Stimulated activated CD8-positive, alpha-beta memory T cell treated with anti-CD3 and anti-CD28 coated beads, Interleukin-12 subunit alpha, Interleukin-12 subunit beta, amount 100 ng/mL, for 4 hours (primary cell): ENCODE measurements around the gene GNB5.
"Not testable (repeated sequence)": the region's sequence is repeated elsewhere in the genome, so short reads cannot be mapped to it uniquely, and the experiment has no call there.

Source experiments
- DNase-seq: peaks from one replicate; pipeline ENCODE4 v3.0.0-alpha.2; 2020; ENCODE audit warnings: low read depth

Gene GNB5

DNA sequence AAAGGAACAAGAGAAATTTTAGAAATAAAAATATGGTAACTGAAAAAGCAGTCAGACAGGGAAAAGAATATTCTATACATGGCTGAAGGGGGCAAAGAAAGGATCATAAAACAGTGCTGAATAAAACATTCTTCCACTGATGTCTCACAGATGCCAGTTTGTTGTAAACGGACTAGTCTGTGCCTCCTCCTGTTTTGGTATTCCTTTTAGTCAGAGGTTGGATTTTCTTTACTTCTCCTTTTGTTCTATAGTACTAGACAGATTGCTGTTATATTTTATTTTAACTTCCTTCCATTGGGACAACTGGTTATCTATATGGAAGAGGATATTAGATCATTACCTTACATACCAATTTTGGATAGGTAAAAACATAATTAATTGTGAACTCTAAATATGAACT lies 16.0 kb upstream of the GNB5 start:
- DNase-seq = no peak

GRCh38 chr15:52206446-52206845 lies 15.3 kb upstream of the GNB5 start:
- DNase-seq = no peak

DNA sequence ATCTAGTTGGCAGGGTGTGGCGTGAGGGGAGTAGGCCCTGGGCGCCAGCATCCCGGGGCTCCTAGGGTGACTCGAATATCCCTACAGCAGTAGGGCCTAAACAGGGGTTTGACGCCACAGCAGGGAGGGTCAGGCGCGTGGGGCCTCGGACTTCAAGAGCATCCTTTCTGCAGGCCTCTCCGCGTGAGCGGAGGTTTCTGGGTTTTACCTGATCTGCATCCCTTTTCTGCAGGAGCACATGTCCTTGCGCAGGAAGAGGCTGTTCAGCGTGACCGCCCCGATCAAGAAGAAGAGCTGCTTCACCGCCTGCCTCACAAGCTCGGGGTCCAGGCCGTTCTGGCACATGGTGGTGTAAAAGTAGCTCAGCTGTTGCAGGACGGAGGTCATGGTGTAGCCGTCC lies 13.5 kb upstream of the GNB5 start:
- no peak for DNase-seq

- DNase-seq = no peak
These were observed 9.7 kb upstream of the GNB5 start for GRCh38 chr15:52200831-52201365.

- no peak for DNase-seq
These were observed 8.1 kb upstream of the GNB5 start for GRCh38 chr15:52199271-52199670.

DNA sequence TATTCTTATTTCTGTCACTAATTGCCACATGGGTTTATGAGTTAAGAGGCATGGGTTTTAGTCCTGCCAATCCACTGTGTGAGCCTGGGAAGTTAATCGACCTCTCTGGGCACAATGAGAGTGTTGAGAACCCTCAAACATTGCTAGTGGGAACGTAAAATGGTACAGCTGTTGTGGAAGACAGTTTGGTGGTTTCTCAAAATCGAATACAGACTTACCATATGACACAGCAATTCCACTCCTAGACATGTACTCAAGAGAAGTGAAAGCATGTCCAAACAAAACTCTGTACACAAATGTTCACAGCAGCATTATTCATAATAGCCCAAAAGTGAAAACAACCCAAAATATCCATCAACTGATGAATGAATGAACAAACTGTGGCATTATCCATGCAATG lies 5.7 kb upstream of the GNB5 start:
- DNase-seq = no peak

DNA sequence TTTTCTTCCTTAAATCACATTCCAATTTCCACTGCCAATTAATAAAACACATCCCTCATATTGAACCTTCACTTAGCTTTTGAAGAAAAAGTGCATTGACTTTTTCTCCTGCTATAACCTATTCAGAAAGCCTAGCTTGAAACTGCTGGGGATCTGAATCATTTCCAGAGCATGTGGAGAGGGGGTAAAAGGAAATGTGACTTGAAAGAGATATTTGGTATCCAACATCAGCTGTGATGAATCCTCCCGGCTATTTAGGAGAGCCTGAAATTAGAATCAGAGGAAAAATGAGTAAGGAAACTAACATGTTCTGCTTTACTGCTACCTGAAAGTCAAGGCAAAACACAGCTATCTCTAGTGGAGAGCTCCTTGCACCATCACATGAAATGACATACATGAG lies 2.6 kb upstream of the GNB5 start:
- DNase-seq = no peak

DNA sequence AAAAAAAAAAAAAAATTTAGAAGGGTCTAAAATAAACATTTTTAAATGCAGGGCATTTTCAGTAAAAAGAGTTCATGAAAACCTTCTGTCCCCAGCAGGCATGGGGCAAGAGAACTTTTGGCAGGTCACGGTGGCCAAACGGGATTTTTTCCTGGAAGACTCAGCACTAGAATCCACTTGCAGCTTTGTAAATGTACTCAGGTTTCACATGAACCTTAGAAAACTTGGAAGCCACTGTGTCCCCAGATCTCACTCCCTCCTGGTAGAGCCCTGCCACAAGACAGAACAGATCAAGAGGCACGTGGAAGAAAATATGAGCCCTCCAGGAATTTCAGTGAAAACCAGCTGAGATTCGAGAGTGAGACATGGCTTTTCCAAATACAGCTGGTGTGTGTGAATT lies 2.1 kb upstream of the GNB5 start:
- DNase-seq = no peak

DNA sequence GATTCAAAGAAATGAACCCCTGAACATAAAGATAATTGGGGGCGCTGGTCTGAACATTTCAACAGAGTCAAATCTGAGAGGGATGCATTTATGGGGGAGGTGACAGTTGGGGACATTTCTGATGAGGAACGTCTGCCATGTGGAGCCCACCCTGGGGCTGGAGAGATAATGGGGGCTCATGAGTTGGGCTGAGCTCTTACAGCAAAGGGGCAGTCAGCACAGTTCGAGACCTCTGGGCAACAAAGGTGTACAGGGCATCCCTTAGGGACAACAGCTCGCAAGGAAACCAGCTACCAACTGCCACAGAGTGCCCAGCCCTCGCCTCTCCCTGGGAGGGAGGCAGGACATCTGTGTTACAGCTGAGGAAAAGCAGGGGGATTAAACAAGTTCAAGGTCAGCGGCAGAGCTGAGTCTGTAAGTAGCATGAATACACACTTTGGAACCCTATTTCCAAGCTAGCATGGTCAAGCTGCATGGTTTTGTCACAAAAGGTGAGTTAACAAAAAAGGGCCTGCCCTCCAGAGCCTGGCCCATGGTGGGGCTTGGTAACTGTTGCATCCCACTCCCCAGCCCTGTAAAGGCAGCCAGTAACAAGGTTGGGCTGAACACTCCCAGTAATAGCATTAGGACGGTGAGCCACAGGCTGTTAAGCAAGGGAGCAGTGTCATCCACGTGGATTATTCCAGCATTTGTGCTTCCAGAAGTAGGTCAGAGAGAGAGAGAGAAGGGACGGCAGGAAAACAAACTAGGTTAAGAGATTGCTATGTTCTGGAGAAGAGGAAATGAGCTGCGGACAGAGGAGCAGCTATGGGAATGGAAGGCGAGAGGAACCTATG lies 4.3 kb downstream of the GNB5 start:
- DNase-seq = no peak

DNA sequence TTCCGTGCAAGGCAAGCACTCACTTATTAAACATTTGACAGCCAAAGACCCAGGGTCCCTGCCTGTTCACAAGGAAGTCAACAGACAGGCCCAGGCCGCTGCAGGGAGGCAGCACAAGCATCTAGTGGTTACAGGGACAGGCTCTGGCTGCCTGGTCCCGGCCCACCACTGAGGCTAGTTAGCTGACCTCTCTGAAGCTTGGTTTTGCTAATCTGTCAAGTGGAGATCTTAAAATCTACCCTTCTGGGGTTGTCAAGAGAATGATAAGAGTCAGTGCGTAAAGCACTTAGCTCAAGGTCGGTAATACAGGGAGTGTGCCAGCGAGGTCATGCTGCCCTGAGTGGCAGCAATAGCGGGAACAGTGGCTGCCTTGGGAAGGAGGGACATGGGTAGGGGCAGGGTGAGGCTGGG lies 6.0 kb downstream of the GNB5 start:
- DNase-seq = no peak

GRCh38 chr15:52184721-52185120 lies 6.5 kb downstream of the GNB5 start:
- DNase-seq = no peak

- no peak for DNase-seq
These were observed 7.5 kb downstream of the GNB5 start for GRCh38 chr15:52183562-52184173.

DNA sequence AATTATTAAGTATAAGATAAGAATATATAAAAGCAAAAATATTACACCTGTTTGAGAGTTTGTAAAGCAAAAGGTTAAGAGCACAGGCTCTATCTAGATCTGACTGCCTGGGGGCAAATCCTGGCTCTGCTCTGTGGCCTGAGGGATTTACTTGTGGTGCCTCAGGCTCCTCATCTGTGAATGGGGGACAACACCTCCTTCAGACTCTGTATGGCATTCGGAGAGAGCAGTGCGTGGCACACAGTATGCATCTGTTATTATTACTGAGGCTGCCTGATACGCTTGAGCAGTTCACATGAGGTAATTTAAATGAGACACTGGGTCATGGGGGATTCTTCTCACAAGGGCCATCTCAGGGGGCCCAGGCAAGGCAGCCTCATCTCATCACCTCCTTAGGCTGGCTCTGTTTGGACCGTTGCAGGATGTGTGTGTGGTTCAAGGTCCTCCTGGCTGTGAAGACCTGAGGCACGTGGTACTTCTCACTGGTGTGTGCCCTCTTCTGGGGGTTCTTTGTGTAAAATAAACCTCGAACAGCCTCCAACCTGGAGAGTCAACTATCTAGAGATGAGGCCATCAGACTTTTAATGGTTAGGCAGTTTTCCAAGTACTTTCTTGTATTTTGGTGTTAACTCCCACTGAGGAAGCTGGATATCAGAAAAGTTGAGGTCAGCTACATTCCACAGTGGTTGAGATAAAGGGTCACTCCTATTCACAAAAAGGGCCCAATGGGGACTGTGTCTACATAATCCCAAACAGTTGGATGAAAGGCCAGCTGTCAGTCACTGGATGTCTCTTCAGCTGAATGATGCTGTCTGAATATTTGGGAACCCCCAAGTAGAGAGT lies 9.0 kb downstream of the GNB5 start:
- no peak for DNase-seq

DNA sequence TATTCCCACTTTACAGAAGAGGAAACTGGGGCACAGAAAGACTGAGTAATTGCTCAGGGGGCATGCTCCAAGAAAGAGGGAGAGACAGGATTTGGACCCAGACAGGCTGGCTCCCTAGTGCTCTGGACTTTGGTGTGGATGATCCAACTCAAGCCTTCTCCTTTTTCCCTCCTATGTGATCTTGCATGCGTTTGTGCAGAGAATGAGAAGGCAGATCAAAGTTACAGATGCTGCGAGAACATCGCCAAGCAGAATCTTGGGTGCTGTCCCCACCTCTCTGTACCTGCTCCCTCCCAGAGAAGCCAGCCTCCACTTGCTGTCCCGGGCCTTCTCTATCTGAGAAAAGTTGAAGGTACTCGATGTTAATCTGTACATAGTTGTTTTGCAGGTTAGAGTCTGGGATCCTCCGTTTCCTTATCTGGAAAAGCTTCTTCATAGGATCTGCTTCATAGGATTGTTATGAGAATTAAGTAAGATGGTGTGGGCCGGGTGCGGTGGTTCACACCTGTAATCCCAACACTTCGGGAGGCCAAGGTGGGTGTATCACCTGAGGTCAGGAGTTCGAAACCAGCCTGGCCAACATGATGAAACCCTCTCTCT lies 10.2 kb downstream of the GNB5 start:
- no peak for DNase-seq

GRCh38 chr15:52180196-52180835 lies 10.9 kb downstream of the GNB5 start:
- DNase-seq = no peak

DNA sequence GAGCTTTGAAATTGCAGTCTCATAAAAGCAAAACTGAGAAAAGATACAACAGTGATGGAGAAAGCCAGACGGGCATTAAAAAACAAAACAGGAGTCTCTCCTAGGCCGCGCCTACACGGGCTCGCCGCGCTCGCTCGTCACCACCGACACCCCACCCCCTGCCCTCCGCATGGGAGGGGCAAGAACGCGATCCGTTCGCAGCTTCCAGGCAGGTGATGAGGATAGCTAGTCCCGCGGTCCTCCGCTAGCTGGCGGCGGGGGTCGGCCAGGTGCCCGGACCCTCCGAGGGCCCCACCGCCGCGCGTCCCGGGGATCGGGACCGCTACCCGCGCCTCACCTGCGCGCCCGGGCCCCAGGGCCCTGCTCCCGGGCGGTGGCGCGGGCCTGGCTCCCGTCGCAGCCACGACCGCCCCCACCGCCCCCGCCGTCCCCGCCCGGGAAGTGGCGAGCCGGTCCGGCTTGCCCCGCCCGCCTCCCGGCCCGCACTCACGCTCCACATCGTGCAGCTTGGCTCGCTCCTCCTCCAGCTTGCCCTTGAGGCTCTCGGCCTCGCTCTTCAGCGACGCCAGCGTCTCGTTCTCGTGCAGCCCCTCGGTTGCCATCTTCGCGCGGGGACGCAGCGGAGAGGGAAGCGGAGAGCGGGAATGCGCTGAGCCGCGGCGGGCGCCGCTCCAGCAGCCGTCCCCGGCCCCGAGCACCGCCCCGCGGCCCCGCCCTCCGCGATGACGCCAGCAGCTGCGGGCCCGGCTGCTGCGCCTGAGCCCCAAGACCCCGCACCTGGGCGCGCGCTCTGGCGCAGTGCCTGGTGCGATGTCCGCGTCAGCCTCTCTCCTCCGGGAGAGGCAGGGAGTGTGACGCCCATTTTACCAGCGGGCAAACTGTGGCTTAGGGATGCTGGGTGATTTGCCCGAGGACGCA lies 11.7 kb downstream of the GNB5 start:
- peak; percentile 75 for DNase-seq

- DNase-seq = no peak
These were observed 12.4 kb downstream of the GNB5 start for GRCh38 chr15:52178765-52179164.

DNA sequence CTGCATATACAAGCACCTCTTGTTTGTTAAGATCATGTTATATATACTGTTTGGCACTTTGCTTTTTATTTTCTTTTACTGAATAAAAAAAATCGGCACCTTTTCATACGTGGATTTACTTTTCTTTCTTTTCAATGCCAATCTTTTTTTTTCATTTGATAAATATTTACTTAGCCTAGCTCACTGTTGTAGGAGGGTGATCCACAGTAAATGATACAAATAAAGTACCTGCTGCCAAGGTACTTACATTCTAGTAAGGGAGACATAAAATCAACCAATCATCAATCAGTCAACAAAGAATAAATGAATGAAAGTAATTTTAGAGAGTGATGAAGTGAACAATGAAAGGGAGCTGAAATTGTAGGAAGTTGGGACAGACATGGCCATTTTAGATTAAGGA lies 18.3 kb downstream of the GNB5 start:
- no peak for DNase-seq

DNA sequence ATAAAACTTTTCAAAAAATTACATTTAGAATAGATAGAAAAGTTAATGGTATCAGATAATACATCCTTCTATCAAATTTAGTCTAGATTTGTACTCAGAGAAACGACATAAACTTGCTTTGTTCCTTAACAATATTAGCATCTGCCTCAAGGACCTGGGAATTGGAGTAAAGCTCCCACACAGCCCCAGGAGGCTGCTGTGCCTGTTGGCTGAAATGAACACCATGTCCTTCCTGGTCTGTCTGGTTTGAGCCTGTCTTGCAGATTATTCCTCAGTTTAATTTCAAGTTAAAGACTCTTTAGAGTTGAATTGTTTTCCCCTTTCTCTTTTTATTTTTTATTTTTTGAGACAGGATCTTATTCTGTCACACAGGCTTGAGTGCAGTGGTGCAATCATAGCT lies 19.4 kb downstream of the GNB5 start:
- no peak for DNase-seq

DNA sequence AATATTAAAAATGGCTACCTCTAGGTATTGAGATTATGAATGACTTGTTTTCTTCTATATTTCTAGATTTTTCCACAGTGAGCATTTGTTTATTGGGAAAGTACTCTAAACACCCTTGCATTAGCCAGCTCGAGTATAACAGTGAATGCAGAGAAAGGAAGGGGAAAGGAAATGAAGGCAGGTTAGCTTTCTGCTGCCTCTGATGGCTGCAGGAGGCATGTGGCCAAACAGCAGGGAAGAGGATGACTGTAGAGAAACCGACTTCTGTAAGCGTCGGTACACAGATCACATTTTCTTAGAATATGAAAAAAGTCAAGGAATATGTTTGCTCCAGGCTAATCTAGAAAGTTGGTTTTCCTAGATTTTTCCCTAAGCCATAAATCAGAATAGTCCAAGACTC lies 19.8 kb downstream of the GNB5 start:
- DNase-seq = no peak

GRCh38 chr15:52170199-52170598 lies 21.0 kb downstream of the GNB5 start:
- not testable (repeated sequence) for DNase-seq
